Kidney epithelial cell (primary cell): ENCODE data around the gene ERN1. TPM values are rescaled to one million over a fixed set of nuclear protein-coding genes. Genes with fewer than 3 reads are reported as not detected.

ENCODE experiments used
- DNase-seq: peaks from one replicate; pipeline ENCODE4 v3.0.0-alpha.2; 2010; ENCODE audit warnings: low read depth
- H3K27me3 ChIP-seq: 2 replicates; pipeline ENCODE4 v1.6.0; 2011; ENCODE audit warnings: low read length; ENCODE audit not compliant: control insufficient read depth, insufficient read depth
- H3K36me3 ChIP-seq: 2 replicates; pipeline ENCODE4 v1.5.1; 2011; ENCODE audit warnings: low read length; ENCODE audit not compliant: control insufficient read depth, insufficient read depth
- H3K4me3 ChIP-seq: 2 replicates; pipeline ENCODE4 v1.5.1; 2011; ENCODE audit warnings: low read depth, mild to moderate bottlenecking, control low read depth, low read length
- CTCF ChIP-seq: IDR thresholded peaks from 2 replicates; pipeline ENCODE4 v1.5.1; 2011; ENCODE audit warnings: mild to moderate bottlenecking, moderate library complexity, low read length, control low read depth, inconsistent platforms; ENCODE audit not compliant: insufficient read depth, poor library complexity, severe bottlenecking
- total RNA-seq: library from RNA; depleted of rRNA; stranded (reverse); fragments of >200 nt; gene quantifications from 2 replicates; pipeline ENCODE4 v1.2.3, GENCODE V29; 2015

The ERN1 gene
- total RNA-seq, 1 donor from 2014 or later: 19.6 TPM

- Histone ChIP-seq H3K36me3 (no peaks in the 10 kb centered on the region), H3K27me3 (peaks cover 2% of the 10 kb centered on the region), H3K4me3 (no peak overlapping the region)
- no peak for TF ChIP-seq CTCF
- no peak for DNase-seq
These were observed 124.2 kb downstream of the ERN1 start for GRCh38 chr17:64005734-64006167.

GRCh38 chr17:64004903-64005733 is 124.8 kb downstream of the ERN1 start:
- peaks cover 2% of the 10 kb centered on the region for H3K27me3 ChIP-seq
- TF ChIP-seq CTCF: no peak
- DNase-seq: no peak
- no peak overlapping the region for H3K4me3 ChIP-seq
- no peaks in the 10 kb centered on the region for H3K36me3 ChIP-seq

GRCh38 chr17:64004218-64004770 is 125.7 kb downstream of the ERN1 start:
- Histone ChIP-seq H3K4me3 (no peak overlapping the region), H3K36me3 (no peaks in the 10 kb centered on the region), H3K27me3 (peaks cover 6% of the 10 kb centered on the region)
- no peak for DNase-seq
- TF ChIP-seq CTCF: no peak

DNA sequence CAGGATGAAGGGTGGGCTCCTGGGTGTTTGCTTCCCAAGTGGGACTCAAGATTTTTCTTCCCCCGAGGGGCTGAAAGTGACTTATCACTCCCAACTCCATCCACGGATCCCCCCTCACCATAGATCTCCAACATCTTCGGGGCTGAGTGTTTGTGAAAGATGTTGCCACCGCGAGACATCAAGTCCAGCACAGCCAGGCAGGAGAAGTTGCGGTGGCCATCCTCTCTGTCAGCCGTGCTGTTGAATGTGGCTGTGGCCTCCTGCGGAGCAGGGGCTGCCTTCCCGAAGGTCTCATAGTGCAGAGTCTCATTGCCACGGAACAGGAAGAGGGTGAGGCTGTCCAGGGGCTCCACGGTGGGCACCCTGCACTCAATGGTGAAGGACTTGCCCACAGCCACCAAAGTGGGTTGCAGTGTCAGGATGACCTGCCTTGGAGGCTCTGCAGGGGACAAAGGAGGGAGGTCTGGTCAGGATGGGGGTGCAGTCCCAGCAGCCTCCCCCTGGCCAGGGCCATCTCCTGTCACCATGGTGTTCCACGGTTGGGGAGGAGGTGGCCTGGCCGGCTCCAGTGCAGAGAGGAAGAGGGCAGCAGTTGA is 126.3 kb downstream of the ERN1 start:
- no peak for TF ChIP-seq CTCF
- Histone ChIP-seq H3K4me3 (no peak overlapping the region), H3K36me3 (no peaks in the 10 kb centered on the region), H3K27me3 (peaks cover 10% of the 10 kb centered on the region)
- no peak for DNase-seq

DNA sequence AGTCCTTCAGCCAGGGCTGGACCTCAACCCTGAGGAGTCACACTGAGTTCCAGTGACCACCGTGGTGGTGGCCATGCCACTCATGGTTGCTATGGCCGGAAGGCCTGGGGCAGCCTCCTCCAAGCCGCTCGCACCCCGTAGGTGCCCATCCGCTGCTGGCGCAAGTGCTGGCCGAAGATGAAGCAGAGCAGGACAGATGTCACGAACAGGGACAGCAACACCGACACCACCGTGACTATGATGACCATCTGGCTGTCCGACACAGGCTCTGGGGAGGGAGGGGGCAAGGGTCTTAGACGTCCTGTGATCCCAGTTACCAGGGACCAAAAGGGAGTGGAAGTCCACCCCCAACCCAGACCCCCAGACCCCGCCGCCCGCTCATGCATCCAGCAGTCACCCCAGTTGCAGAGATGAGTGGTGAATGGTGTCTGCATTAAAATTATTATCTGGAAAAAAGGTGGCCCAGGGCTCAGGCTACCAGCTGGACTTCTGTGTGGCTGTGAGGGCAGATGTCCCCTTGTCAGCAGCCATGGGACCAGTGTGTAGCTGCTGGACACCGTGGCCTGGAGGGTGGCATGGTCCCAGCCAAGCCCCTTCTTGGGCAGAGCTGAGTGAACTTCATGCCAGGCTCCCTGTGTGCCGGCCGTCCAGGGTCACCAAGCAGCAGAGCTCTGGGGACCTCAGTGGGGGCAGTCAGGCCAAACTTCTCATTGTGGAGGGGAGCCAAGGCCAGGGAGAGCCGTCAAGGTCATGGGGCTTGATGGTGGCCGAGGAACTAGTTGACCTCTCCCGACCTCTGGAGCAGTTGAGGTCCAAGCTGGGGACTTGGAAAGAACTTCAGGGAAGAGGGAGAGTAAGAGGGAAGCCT is 127.1 kb downstream of the ERN1 start:
- Histone ChIP-seq H3K36me3 (no peaks in the 10 kb centered on the region), H3K27me3 (peaks cover 16% of the 10 kb centered on the region), H3K4me3 (no peak overlapping the region)
- no peak for TF ChIP-seq CTCF
- no peak for DNase-seq
